Astrocyte (in vitro differentiated cells and primary cell): Measurements from ENCODE around the gene FAF2. TPM values are rescaled to one million over a fixed set of nuclear protein-coding genes. Genes with fewer than 3 reads are reported as not detected.

Source experiments
- DNase-seq: peaks from one replicate; pipeline ENCODE4 v3.0.0-alpha.2; 2010; ENCODE audit warnings: low read depth
- FAIRE-seq: peaks from 2 replicates; lab custom pipeline; 2011; peaks lifted over from hg19 to GRCh38; lab: Jason Lieb, UNC
- H2AFZ ChIP-seq: 2 replicates; pipeline ENCODE4 v1.6.0; 2012; ENCODE audit warnings: low read depth, low read length, inconsistent platforms
- H3K27ac ChIP-seq: 2 replicates; pipeline ENCODE4 v1.5.1; 2011; ENCODE audit warnings: low read depth, low read length, inconsistent platforms
- H3K27me3 ChIP-seq: 2 replicates; pipeline ENCODE4 v1.6.0; 2011; ENCODE audit warnings: low read length, inconsistent platforms; ENCODE audit not compliant: insufficient read depth
- H3K36me3 ChIP-seq: 2 replicates; pipeline ENCODE4 v1.5.1; 2011; ENCODE audit warnings: low read length, inconsistent platforms; ENCODE audit not compliant: insufficient read depth
- H3K4me1 ChIP-seq: 2 replicates; pipeline ENCODE4 v1.5.1; 2011; ENCODE audit warnings: low read length, inconsistent platforms; ENCODE audit not compliant: insufficient read depth
- H3K4me2 ChIP-seq: 2 replicates; pipeline ENCODE4 v1.6.0; 2012; ENCODE audit warnings: low read length, inconsistent platforms
- H3K4me3 ChIP-seq: 2 replicates; pipeline ENCODE4 v1.5.1; 2011; ENCODE audit warnings: low read depth, mild to moderate bottlenecking, low read length, inconsistent platforms; ENCODE audit not compliant: insufficient read depth
- H3K79me2 ChIP-seq: 2 replicates; pipeline ENCODE4 v1.6.0; 2012; ENCODE audit warnings: mild to moderate bottlenecking, low read length, inconsistent platforms; ENCODE audit not compliant: insufficient read depth
- H3K9ac ChIP-seq: 2 replicates; pipeline ENCODE4 v1.6.0; 2012; ENCODE audit warnings: mild to moderate bottlenecking, low read length, inconsistent platforms
- H3K9me3 ChIP-seq: 2 replicates; pipeline ENCODE4 v1.5.1; 2012; ENCODE audit warnings: low read depth, mild to moderate bottlenecking, low read length, inconsistent platforms; ENCODE audit not compliant: insufficient read depth
- H4K20me1 ChIP-seq: 2 replicates; pipeline ENCODE4 v1.6.0; 2012; ENCODE audit warnings: low read length, inconsistent platforms; ENCODE audit not compliant: insufficient read depth
- H3K27ac Mint-ChIP-seq: one replicate; pipeline ENCODE4 v1.8.0; 2021; ENCODE audit warnings: mild to moderate bottlenecking, mixed read lengths; ENCODE audit not compliant: unreplicated experiment
- H3K27me3 Mint-ChIP-seq: one replicate; pipeline ENCODE4 v1.8.0; 2021; ENCODE audit warnings: low read depth, mixed read lengths; ENCODE audit not compliant: unreplicated experiment
- H3K36me3 Mint-ChIP-seq: one replicate; pipeline ENCODE4 v1.8.0; 2021; ENCODE audit warnings: low read depth, mixed read lengths; ENCODE audit not compliant: unreplicated experiment
- H3K4me1 Mint-ChIP-seq: one replicate; pipeline ENCODE4 v1.8.0; 2021; ENCODE audit warnings: low read depth, mixed read lengths; ENCODE audit not compliant: unreplicated experiment
- H3K4me3 Mint-ChIP-seq: one replicate; pipeline ENCODE4 v1.8.0; 2021; ENCODE audit warnings: mild to moderate bottlenecking, moderate library complexity, mixed read lengths; ENCODE audit not compliant: unreplicated experiment
- H3K9me3 Mint-ChIP-seq: one replicate; pipeline ENCODE4 v1.8.0; 2021; ENCODE audit warnings: mild to moderate bottlenecking, mixed read lengths; ENCODE audit not compliant: unreplicated experiment
- EZH2 ChIP-seq: IDR thresholded peaks from 2 replicates; pipeline ENCODE4 v1.6.1; 2012; ENCODE audit warnings: mild to moderate bottlenecking, low read length, inconsistent platforms; ENCODE audit not compliant: insufficient read depth
- total RNA-seq: library from RNA; stranded (reverse); gene quantifications from 2 replicates; pipeline ENCODE4 v1.2.1, GENCODE V29; 2021
- TF ChIP-seq, protein P1 (sequence below): IDR thresholded peaks from 2 replicates; pipeline ENCODE4 v1.5.1; 2011; ENCODE audit warnings: low read depth, mild to moderate bottlenecking, inconsistent platforms, low read length, moderate library complexity; ENCODE audit not compliant: insufficient read depth

The FAF2 gene
- total RNA-seq, 1 donor from 2014 or later = 56.2 TPM

DNA sequence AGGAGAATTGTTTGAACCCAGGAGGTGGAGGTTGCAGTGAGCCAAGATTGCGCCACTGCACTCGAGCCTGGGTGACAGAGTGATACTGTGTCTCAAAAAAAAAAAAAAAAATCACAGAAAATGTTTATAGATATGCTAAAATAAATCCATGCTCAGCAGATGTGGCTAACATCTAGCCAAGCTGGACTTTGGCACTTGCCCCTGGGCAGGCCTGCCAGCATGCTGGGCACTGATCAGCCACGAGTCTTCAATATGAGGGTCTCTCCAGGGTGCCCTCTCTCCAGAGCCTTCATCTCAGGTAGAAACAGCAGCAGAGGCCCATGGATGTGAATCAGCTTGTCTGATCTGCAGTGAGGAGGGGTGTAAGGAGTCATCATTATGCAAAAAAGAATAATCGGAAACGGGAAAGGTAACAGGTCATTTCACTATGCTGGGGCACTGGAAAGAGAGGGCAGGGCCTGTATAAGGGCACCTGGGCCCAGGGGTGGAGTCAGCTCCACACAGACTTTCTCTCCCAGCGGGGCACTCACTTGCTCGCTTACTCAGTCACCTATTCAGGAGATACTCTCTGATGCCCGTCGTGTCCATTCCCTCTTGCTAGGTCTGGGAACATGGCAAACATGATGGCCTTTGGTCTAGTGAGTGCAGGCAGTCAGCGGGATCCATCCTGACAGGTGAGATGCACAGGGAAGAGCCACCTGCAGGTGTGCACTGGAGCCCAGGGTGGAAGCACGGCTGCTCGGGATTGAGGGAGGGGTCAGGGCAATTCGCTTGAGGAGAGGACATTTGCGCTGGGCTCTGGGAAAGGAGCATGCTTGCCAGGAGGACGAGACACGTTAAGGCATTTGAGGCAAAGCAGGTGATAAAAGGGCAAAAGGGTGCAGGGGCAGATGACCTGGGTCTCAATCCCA is 71.9 kb downstream of the FAF2 start:
- DNase-seq = no peak
- TF ChIP-seq, protein P1, sequence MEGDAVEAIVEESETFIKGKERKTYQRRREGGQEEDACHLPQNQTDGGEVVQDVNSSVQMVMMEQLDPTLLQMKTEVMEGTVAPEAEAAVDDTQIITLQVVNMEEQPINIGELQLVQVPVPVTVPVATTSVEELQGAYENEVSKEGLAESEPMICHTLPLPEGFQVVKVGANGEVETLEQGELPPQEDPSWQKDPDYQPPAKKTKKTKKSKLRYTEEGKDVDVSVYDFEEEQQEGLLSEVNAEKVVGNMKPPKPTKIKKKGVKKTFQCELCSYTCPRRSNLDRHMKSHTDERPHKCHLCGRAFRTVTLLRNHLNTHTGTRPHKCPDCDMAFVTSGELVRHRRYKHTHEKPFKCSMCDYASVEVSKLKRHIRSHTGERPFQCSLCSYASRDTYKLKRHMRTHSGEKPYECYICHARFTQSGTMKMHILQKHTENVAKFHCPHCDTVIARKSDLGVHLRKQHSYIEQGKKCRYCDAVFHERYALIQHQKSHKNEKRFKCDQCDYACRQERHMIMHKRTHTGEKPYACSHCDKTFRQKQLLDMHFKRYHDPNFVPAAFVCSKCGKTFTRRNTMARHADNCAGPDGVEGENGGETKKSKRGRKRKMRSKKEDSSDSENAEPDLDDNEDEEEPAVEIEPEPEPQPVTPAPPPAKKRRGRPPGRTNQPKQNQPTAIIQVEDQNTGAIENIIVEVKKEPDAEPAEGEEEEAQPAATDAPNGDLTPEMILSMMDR = no peak
- TF ChIP-seq EZH2 = no peak
- Histone ChIP-seq H3K4me2 (no peak overlapping the region), H3K9me3 (no peaks in the 10 kb centered on the region), H3K27me3 (no peaks in the 10 kb centered on the region), H3K27ac (no peak overlapping the region), H3K4me3 (no peak overlapping the region), H3K9ac (no peak overlapping the region), H3K36me3 (no peaks in the 10 kb centered on the region), H2AFZ (no peak overlapping the region), H4K20me1 (no peaks in the 10 kb centered on the region), H3K4me1 (no peaks in the 10 kb centered on the region), H3K79me2 (no peaks in the 10 kb centered on the region)
- H3K27ac Mint-ChIP-seq = no peak overlapping the region
- no peaks in the 10 kb centered on the region for H3K36me3 Mint-ChIP-seq
- H3K9me3 Mint-ChIP-seq = no peaks in the 10 kb centered on the region
- H3K4me1 Mint-ChIP-seq = no peaks in the 10 kb centered on the region
- no peak for FAIRE-seq
- H3K4me3 Mint-ChIP-seq = no peak overlapping the region
- H3K27me3 Mint-ChIP-seq = peaks cover 16% of the 10 kb centered on the region

DNA sequence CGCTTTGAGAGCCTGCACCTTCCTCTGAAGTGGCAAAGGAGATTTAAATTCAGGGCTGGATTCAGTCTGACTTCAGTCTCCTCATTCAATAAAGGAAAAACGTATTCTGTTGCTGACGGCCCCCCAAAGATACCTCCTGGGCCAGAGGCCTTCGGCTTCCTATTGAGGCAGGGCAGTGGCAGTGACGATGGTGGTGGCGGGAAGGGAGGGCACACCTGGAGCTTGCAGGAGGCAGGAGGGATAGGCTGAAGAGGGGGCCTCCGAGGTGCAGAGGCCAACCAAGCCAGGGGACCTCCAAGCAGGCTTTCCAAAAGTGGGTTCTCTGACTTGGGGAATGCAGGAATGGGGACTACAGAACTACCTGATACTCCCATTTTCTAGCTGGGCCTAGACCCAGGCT is 73.1 kb downstream of the FAF2 start:
- Histone ChIP-seq H2AFZ (no peak overlapping the region), H3K27me3 (no peaks in the 10 kb centered on the region), H3K4me3 (no peak overlapping the region), H3K27ac (no peak overlapping the region), H4K20me1 (no peaks in the 10 kb centered on the region), H3K4me2 (no peak overlapping the region), H3K4me1 (no peaks in the 10 kb centered on the region), H3K79me2 (no peaks in the 10 kb centered on the region), H3K9me3 (no peaks in the 10 kb centered on the region), H3K36me3 (no peaks in the 10 kb centered on the region), H3K9ac (no peak overlapping the region)
- Mint-ChIP-seq H3K27ac (no peak overlapping the region), H3K4me3 (no peak overlapping the region), H3K9me3 (no peaks in the 10 kb centered on the region), H3K36me3 (no peaks in the 10 kb centered on the region), H3K27me3 (peaks cover 16% of the 10 kb centered on the region), H3K4me1 (no peaks in the 10 kb centered on the region)
- no peak for FAIRE-seq
- TF ChIP-seq, protein P1 = no peak
- TF ChIP-seq EZH2 = no peak
- DNase-seq = no peak
